ENCODE data around the gene CFAP47.

CFAP47 gene

DNA sequence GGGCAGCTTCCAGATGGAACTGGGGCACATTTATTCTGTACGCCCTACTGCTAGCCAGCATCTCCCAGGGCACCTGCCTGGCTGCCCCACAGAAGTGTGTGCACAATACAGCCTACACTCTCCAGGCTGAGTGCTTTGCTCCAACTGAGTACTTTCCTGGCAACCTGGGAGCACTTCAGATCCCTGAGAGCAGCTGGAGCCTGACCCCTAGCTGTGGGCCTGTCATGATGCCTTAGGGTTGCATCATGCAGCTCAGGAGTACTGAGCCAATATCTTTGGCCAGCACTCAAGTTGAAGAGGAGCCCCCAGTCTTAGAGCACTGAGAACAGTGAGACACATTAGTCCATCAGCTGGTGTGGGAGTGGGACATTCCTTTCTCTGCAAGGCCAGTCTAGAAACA lies 321.9 kb downstream of the CFAP47 start:
- Histone ChIP-seq H3K27ac (no peak overlapping the region), H3K4me3 (no peak overlapping the region)
- TF ChIP-seq, protein P1, sequence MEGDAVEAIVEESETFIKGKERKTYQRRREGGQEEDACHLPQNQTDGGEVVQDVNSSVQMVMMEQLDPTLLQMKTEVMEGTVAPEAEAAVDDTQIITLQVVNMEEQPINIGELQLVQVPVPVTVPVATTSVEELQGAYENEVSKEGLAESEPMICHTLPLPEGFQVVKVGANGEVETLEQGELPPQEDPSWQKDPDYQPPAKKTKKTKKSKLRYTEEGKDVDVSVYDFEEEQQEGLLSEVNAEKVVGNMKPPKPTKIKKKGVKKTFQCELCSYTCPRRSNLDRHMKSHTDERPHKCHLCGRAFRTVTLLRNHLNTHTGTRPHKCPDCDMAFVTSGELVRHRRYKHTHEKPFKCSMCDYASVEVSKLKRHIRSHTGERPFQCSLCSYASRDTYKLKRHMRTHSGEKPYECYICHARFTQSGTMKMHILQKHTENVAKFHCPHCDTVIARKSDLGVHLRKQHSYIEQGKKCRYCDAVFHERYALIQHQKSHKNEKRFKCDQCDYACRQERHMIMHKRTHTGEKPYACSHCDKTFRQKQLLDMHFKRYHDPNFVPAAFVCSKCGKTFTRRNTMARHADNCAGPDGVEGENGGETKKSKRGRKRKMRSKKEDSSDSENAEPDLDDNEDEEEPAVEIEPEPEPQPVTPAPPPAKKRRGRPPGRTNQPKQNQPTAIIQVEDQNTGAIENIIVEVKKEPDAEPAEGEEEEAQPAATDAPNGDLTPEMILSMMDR (IDR thresholded peaks at IDR 0.05) = no peak
- DNase-seq (ENCODE audit: low spot score) = no peak

DNA sequence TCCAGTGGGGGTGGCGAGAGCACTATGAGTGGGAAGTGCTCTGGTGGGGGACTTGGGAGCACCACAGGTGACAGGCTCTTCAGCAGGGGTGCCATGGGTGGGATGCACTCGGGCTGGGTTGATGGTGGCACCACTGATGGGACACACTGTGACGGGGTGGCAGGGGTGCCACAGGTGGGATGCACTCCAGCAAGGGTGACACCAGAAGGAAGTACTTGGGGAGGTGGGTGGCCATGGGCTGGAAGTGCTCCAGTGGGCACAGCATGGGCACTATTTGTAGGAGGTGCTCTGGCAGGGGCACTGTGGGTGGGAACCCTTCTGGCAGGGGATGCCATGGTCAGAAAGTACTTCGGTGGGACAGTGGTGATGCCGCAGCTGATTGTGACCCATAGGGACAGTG lies 346.6 kb downstream of the CFAP47 start:
- TF ChIP-seq, protein P1 (IDR thresholded peaks at IDR 0.05) = no peak
- no peak overlapping the region for H3K27ac ChIP-seq
- no peak for DNase-seq (ENCODE audit: low spot score)
- no peak overlapping the region for H3K4me3 ChIP-seq

- no peak overlapping the region for H3K27ac ChIP-seq
- TF ChIP-seq, protein P1 (IDR thresholded peaks at IDR 0.05) = no peak
- no peak overlapping the region for H3K4me3 ChIP-seq
- DNase-seq (ENCODE audit: low spot score) = no peak
These were observed 390.6 kb downstream of the CFAP47 start for GRCh38 chrX:36310136-36310535.

DNA sequence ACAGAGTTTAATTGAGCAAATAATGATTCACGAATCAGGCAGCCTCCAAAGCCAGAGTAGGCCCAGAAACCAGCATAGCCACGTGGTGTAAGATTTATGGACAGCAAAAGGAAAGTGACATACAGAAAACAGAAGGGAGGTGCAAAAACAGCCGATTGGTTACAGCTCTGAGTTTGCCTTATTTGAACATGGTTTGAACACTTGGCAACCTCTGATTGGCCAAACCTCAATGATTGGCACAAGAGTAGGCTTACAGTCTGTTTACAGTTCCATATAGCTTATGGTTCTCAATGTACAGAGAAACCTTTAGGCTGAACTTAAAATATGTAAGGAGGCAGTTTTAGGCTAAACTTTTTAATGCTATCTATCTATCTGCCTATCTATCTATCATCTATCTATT lies 394.8 kb downstream of the CFAP47 start:
- DNase-seq (ENCODE audit: low spot score) = no peak
- TF ChIP-seq, protein P1 (IDR thresholded peaks at IDR 0.05) = no peak
- Histone ChIP-seq H3K27ac (no peak overlapping the region), H3K4me3 (no peak overlapping the region)

DNA sequence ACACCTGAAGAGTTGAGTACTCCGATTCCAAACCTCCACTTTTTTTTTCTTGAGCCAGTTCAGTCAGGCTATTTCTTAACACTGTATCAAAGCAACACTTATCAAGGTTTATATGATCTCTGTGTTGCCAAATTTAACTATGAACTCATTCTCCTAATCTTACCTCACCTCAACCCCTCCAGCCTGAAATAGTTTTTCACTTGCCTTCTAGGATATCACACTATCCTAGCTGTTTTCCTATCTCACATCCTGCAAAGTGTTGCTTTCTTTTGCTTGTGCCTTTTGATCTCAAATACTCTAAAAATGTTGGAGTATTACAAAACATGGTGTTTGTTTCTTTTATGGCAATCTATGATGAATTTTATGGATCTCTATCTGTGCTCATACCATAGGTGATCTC lies 415.0 kb downstream of the CFAP47 start:
- DNase-seq (ENCODE audit: low spot score) = no peak
- TF ChIP-seq, protein P1 (IDR thresholded peaks at IDR 0.05) = no peak
- Histone ChIP-seq H3K4me3 (no peak overlapping the region), H3K27ac (no peak overlapping the region)

- DNase-seq (ENCODE audit: low spot score) = no peak
- TF ChIP-seq, protein P1 (IDR thresholded peaks at IDR 0.05) = no peak
- Histone ChIP-seq H3K4me3 (no peak overlapping the region), H3K27ac (no peak overlapping the region)
These were observed 417.2 kb downstream of the CFAP47 start for GRCh38 chrX:36336751-36337150.

- no peak overlapping the region for H3K4me3 ChIP-seq
- DNase-seq (ENCODE audit: low spot score) = no peak
- TF ChIP-seq, protein P1 (IDR thresholded peaks at IDR 0.05) = no peak
- H3K27ac ChIP-seq = no peak overlapping the region
These were observed 424.8 kb downstream of the CFAP47 start for GRCh38 chrX:36344301-36344700.
